Thyroid gland (tissue), 4 donors: ENCODE data around the gene CLEC20A.

ENCODE experiments used
- POLR2A ChIP-seq, 2 donors: fragments of 450-650 bp; IDR thresholded peaks; one replicate each; pipeline ENCODE4 v1.6.1; 2017; ENCODE audit warnings: antibody characterized with exemption in 2 of 2, mild to moderate bottlenecking in 2 of 2, moderate library complexity in 1 of 2
- TF ChIP-seq, protein P1 (sequence below), 6 experiments: fragments of 200-600 bp in 3 of 6; fragments of 450-650 bp in 3 of 6; sonication (generic) in 3 of 6; IDR thresholded peaks; one replicate each; pipeline ENCODE4 v1.5.1; 2016 to 2019; ENCODE audit warnings: antibody characterized with exemption in 6 of 6, mild to moderate bottlenecking in 2 of 6, inconsistent platforms in 1 of 6, moderate library complexity in 1 of 6

DNA sequence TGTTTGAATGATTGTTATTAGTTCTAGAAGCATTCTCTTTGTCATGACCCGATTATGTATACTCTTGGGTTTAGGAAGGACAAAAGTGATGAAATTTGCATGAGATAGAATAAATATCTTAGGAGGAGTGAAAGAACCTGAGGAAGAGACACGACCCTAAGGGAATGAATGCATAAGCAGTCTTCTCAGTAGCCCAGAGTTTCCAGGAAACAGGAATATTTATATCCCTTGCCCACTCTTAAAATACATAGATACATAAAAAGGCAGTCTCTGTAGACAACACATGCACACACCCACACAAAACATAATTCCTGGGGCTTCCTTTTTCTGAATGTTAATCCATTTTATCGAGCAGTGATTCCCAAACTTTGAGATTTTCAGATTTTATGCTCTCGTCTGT lies 19.4 kb downstream of the CLEC20A start:
- TF ChIP-seq, protein P1, sequence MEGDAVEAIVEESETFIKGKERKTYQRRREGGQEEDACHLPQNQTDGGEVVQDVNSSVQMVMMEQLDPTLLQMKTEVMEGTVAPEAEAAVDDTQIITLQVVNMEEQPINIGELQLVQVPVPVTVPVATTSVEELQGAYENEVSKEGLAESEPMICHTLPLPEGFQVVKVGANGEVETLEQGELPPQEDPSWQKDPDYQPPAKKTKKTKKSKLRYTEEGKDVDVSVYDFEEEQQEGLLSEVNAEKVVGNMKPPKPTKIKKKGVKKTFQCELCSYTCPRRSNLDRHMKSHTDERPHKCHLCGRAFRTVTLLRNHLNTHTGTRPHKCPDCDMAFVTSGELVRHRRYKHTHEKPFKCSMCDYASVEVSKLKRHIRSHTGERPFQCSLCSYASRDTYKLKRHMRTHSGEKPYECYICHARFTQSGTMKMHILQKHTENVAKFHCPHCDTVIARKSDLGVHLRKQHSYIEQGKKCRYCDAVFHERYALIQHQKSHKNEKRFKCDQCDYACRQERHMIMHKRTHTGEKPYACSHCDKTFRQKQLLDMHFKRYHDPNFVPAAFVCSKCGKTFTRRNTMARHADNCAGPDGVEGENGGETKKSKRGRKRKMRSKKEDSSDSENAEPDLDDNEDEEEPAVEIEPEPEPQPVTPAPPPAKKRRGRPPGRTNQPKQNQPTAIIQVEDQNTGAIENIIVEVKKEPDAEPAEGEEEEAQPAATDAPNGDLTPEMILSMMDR (IDR thresholded peaks at IDR 0.05): no peak
- no peak for TF ChIP-seq POLR2A (IDR thresholded peaks at IDR 0.05)
